Osteoblast (primary cell): Measurements from ENCODE around the gene REPS2. TPM values are rescaled to one million over a fixed set of nuclear protein-coding genes. Genes with fewer than 3 reads are reported as not detected.

Experiments
- DNase-seq: peaks from one replicate; pipeline ENCODE4 v3.0.0; 2011; ENCODE audit warnings: low spot score, mixed read lengths; ENCODE audit not compliant: insufficient read length; ENCODE audit errors: missing footprints
- H2AFZ ChIP-seq: 2 replicates; pipeline ENCODE4 v1.6.0; 2011; ENCODE audit warnings: mild to moderate bottlenecking, low read length
- H3K27ac ChIP-seq: 2 replicates; pipeline ENCODE4 v1.5.1; 2011; ENCODE audit warnings: mild to moderate bottlenecking, low read depth, low read length, moderate library complexity
- H3K27me3 ChIP-seq: 2 replicates; pipeline ENCODE4 v1.6.0; 2012; ENCODE audit warnings: mild to moderate bottlenecking, control low read depth, inconsistent platforms, low read length, moderate library complexity; ENCODE audit not compliant: insufficient read depth
- H3K36me3 ChIP-seq: 2 replicates; pipeline ENCODE4 v1.5.1; 2011; ENCODE audit warnings: mild to moderate bottlenecking, low read length, control low read depth, moderate library complexity; ENCODE audit not compliant: insufficient read depth
- H3K4me1 ChIP-seq: 2 replicates; pipeline ENCODE4 v1.5.1; 2011; ENCODE audit warnings: mild to moderate bottlenecking, low read length, control low read depth, moderate library complexity; ENCODE audit not compliant: insufficient read depth
- H3K4me2 ChIP-seq: 2 replicates; pipeline ENCODE4 v1.6.0; 2011; ENCODE audit warnings: mild to moderate bottlenecking, low read length; ENCODE audit not compliant: insufficient read depth
- H3K4me3 ChIP-seq: fragments of 200-600 bp; sonication (generic); 3 replicates; pipeline ENCODE4 v1.5.1; 2012; ENCODE audit warnings: mild to moderate bottlenecking, low read length, inconsistent platforms; ENCODE audit not compliant: insufficient read depth
- H3K79me2 ChIP-seq: 2 replicates; pipeline ENCODE4 v1.6.0; 2012; ENCODE audit warnings: mild to moderate bottlenecking, low read length, control low read depth, inconsistent platforms; ENCODE audit not compliant: insufficient read depth
- H3K9me3 ChIP-seq: 2 replicates; pipeline ENCODE4 v1.5.1; 2011; ENCODE audit warnings: low read depth, low read length, control low read depth
- H4K20me1 ChIP-seq: 2 replicates; pipeline ENCODE4 v1.6.0; 2012; ENCODE audit warnings: mild to moderate bottlenecking, low read length, control low read depth; ENCODE audit not compliant: insufficient read depth
- total RNA-seq: library from RNA; depleted of rRNA; stranded (reverse); fragments of >200 nt; gene quantifications from 2 replicates; pipeline ENCODE4 v1.2.3, GENCODE V29; 2012
- TF ChIP-seq, protein P1 (sequence below): IDR thresholded peaks from 2 replicates; pipeline ENCODE4 v1.5.1; 2011; ENCODE audit warnings: mild to moderate bottlenecking, low read depth, low read length, moderate library complexity; ENCODE audit errors: extremely low read depth

Gene REPS2
- total RNA-seq, 1 donor = 0.72 TPM

DNA sequence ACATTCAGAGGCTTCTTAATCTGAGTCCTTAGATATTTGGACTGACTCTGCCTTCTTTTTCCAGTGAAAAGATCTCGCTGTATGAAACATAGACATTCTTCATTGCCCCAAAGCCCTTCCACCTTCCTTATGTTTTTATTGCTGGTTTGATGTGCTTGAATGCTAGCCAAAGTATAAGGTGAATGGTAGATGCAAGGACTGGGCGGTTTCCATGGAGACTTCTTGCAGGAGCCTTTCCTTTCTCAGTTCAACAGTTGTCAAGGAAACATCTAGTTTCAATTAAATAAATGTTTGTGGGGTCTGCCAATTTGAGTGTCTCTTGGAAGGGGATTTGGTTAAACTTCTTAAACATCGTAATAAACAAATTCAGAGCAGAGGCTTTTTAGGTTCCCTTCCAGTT is 46.0 kb downstream of the REPS2 start:
- H4K20me1 ChIP-seq = no peaks in the 10 kb centered on the region
- H2AFZ ChIP-seq = no peak overlapping the region
- H3K9me3 ChIP-seq = no peaks in the 10 kb centered on the region
- H3K27ac ChIP-seq = no peak overlapping the region
- TF ChIP-seq, protein P1, sequence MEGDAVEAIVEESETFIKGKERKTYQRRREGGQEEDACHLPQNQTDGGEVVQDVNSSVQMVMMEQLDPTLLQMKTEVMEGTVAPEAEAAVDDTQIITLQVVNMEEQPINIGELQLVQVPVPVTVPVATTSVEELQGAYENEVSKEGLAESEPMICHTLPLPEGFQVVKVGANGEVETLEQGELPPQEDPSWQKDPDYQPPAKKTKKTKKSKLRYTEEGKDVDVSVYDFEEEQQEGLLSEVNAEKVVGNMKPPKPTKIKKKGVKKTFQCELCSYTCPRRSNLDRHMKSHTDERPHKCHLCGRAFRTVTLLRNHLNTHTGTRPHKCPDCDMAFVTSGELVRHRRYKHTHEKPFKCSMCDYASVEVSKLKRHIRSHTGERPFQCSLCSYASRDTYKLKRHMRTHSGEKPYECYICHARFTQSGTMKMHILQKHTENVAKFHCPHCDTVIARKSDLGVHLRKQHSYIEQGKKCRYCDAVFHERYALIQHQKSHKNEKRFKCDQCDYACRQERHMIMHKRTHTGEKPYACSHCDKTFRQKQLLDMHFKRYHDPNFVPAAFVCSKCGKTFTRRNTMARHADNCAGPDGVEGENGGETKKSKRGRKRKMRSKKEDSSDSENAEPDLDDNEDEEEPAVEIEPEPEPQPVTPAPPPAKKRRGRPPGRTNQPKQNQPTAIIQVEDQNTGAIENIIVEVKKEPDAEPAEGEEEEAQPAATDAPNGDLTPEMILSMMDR = no peak
- no peak for DNase-seq
- H3K4me2 ChIP-seq = no peak overlapping the region
- no peak overlapping the region for H3K4me3 ChIP-seq
- H3K36me3 ChIP-seq = no peaks in the 10 kb centered on the region
- H3K4me1 ChIP-seq = no peaks in the 10 kb centered on the region
- H3K79me2 ChIP-seq = no peaks in the 10 kb centered on the region
- H3K27me3 ChIP-seq = peaks cover 11% of the 10 kb centered on the region

DNA sequence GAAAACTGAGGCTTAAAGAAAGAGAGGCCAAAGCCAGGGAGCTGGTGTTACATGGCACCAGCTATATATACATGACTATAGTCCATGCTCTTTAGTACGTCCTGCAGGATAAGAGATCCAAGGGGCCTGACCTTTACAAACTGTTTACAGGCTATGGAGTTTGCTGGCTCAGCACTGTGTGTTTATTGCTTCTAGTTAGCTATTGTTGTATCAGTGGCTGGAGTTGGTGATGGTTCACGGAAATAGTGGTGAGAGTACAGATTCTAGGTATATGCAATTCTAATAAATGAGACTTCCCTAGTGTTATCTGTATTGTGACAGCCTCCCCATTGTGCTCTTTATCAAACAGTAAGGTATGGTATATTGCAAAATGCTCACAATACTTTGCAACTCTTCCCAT is 46.5 kb downstream of the REPS2 start:
- H3K9me3 ChIP-seq = no peaks in the 10 kb centered on the region
- H3K36me3 ChIP-seq = no peaks in the 10 kb centered on the region
- no peak overlapping the region for H3K4me3 ChIP-seq
- TF ChIP-seq, protein P1 = no peak
- no peaks in the 10 kb centered on the region for H3K4me1 ChIP-seq
- H3K27ac ChIP-seq = no peak overlapping the region
- H2AFZ ChIP-seq = no peak overlapping the region
- H3K4me2 ChIP-seq = no peak overlapping the region
- DNase-seq = no peak
- no peaks in the 10 kb centered on the region for H4K20me1 ChIP-seq
- H3K27me3 ChIP-seq = peaks cover 11% of the 10 kb centered on the region
- no peaks in the 10 kb centered on the region for H3K79me2 ChIP-seq

DNA sequence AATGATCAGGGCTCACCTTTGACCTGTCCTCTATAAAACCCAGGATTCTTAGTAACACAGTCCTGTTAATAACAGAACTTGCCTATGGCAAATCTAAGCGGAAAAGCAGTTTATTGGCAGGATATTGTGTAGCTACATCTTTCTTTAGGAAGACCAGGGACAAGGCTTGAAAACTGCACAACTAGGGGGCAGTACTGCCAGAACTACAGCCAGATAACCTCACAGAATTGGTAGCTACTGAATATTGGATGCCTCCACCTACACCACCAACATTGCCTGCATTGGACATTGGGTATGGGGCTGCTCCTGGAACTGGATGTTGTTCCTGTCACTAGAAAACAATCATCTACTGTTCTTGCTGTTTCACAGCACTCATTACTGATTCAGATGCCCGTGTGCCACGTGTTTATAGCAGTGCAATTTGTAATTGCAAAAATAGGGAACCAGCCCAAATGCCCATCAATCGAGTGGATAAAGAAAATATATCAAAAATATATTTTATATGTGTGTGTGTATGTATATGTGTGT is 47.4 kb downstream of the REPS2 start:
- H3K27ac ChIP-seq = no peak overlapping the region
- H3K36me3 ChIP-seq = no peaks in the 10 kb centered on the region
- no peaks in the 10 kb centered on the region for H4K20me1 ChIP-seq
- TF ChIP-seq, protein P1 = peak; percentile 21
- H3K9me3 ChIP-seq = no peaks in the 10 kb centered on the region
- H3K79me2 ChIP-seq = no peaks in the 10 kb centered on the region
- H3K4me2 ChIP-seq = no peak overlapping the region
- H3K4me3 ChIP-seq = no peak overlapping the region
- H3K4me1 ChIP-seq = no peaks in the 10 kb centered on the region
- H3K27me3 ChIP-seq = peaks cover 11% of the 10 kb centered on the region
- H2AFZ ChIP-seq = no peak overlapping the region
- no peak for DNase-seq

DNA sequence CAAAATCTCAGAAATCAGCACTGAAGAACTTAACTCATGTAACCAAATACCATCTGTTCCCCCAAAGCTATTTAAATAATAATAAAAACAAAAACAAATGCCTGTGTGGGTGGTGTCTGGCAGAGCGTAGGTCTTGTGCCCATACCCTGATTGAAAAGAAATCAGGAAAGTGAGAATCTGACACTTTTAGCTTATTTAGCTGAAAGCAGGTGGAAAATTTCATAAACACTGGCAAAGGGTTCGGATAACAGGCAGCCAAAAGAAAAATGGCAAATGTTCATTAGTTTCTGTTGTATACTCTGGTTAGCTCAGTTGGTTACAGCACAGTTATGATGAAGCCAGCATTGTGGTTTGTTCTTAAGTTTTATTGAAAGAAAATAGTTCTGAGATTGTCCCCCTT is 48.3 kb downstream of the REPS2 start:
- H4K20me1 ChIP-seq = no peaks in the 10 kb centered on the region
- H3K4me2 ChIP-seq = no peak overlapping the region
- no peak overlapping the region for H2AFZ ChIP-seq
- DNase-seq = no peak
- H3K79me2 ChIP-seq = no peaks in the 10 kb centered on the region
- H3K27me3 ChIP-seq = peaks cover 11% of the 10 kb centered on the region
- H3K4me3 ChIP-seq = no peak overlapping the region
- no peaks in the 10 kb centered on the region for H3K9me3 ChIP-seq
- H3K36me3 ChIP-seq = no peaks in the 10 kb centered on the region
- TF ChIP-seq, protein P1 = no peak
- no peaks in the 10 kb centered on the region for H3K4me1 ChIP-seq
- no peak overlapping the region for H3K27ac ChIP-seq
